Adipocyte (in vitro differentiated cells): ENCODE data around the gene ABHD4.
"Not testable (repeated sequence)": the region's sequence is repeated elsewhere in the genome, so short reads cannot be mapped to it uniquely, and the experiment has no call there.

Source experiments
- DNase-seq: peaks from one replicate; pipeline ENCODE4 v3.0.0-alpha.2; 2015; ENCODE audit warnings: low read depth
- H3K27me3 ChIP-seq: replicated peaks from 2 replicates; pipeline ENCODE4 v1.7.0; 2013; ENCODE audit warnings: mild to moderate bottlenecking, low read length, moderate library complexity; ENCODE audit not compliant: control insufficient read depth, insufficient read depth
- H3K36me3 ChIP-seq: 2 replicates; pipeline ENCODE4 v1.7.0; 2013; ENCODE audit warnings: low read length, mild to moderate bottlenecking, moderate library complexity; ENCODE audit not compliant: control insufficient read depth, insufficient read depth, severe bottlenecking
- H3K4me1 ChIP-seq: 2 replicates; pipeline ENCODE4 v1.7.0; 2013; ENCODE audit warnings: mild to moderate bottlenecking, low read length, moderate library complexity; ENCODE audit not compliant: control insufficient read depth, insufficient read depth
- H3K4me3 ChIP-seq: 2 replicates; pipeline ENCODE4 v1.7.0; 2013; ENCODE audit warnings: mild to moderate bottlenecking, low read length, moderate library complexity
- H3K9ac ChIP-seq: 2 replicates; pipeline ENCODE4 v1.7.0; 2013; ENCODE audit warnings: mild to moderate bottlenecking, low read length, moderate library complexity
- H3K9me3 ChIP-seq: 2 replicates; pipeline ENCODE4 v1.7.0; 2013; ENCODE audit warnings: mild to moderate bottlenecking, low read length, moderate library complexity; ENCODE audit not compliant: control insufficient read depth

ABHD4 gene

DNA sequence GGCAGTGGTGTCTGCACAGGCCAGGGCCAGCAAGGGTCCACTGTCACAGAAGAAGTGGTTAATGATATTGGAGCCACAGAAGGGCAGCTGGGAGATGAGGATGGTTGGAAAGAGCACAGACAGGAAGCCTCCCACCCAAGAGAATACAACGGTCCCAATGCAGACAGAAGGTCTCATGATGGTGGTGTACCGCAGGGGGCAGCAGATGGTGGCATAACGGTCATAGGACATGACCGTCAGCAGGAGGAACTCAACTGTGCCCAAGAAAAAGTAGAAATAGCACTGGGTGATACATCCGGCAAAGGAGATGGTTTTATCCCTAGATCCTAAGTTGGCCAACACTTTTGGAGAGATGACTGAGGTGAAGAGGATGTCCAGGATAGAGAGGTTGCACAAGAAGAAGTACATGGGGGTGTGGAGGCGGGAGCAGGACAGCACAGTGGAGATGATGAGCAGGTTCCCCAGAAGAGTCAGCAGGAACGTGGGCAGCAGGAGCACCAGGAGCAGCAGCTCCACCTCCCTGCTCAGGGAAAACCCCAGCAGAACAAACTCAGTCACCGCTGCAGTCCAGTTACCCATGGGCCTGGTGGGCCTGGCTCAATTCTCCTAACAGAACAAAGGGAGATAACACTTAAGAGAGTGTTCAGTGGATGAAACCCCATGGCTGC lies 36.3 kb downstream of the ABHD4 start:
- peaks cover 9% of the 10 kb centered on the region for H3K27me3 ChIP-seq
- no peak for DNase-seq
- no peak overlapping the region for H3K4me3 ChIP-seq
- no peak overlapping the region for H3K9ac ChIP-seq
- H3K4me1 ChIP-seq = peaks cover 9% of the 10 kb centered on the region
- no peaks in the 10 kb centered on the region for H3K9me3 ChIP-seq
- no peaks in the 10 kb centered on the region for H3K36me3 ChIP-seq

DNA sequence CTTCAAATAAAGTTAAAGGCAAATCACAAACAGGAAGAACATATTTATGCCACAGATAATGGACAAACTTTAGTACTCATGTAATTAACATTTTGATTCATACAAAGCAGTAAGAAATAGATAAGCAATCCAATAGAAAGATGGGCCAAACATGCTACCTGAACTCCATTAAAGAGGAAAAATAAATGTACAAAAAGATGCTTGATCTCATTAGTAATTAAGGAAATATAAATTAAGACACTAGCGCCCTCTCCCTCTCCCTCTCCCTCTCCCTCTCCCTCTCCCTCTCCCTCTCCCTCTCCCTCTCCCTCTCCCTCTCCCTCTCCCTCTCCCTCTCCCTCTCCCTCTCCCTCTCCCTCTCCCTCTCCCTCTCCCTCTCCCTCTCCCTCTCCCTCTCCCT lies 37.9 kb downstream of the ABHD4 start:
- not testable (repeated sequence) for H3K36me3 ChIP-seq, H3K4me3 ChIP-seq, DNase-seq, H3K27me3 ChIP-seq, H3K9ac ChIP-seq, H3K4me1 ChIP-seq, H3K9me3 ChIP-seq

DNA sequence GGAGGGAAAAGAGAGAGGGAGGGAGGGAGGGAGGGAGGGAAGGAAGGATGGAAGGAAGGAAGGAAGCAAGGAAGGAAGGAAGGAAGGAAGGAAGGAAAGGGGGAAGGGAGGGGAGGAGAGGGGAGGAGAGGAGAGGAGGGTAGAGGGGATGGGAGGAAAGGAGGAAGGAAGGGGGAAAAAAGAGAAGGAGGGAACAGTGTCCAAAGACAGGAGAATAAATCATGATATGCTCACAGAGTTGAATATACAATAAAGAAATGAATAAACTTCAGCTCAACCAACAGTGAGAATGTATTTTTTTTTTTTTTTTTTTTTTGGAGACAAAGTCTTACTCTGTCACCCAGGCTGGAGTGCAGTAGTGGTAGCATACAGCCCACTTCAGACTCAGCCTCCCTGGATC lies 42.1 kb downstream of the ABHD4 start:
- H3K27me3 ChIP-seq = no peaks in the 10 kb centered on the region
- no peaks in the 10 kb centered on the region for H3K4me1 ChIP-seq
- no peaks in the 10 kb centered on the region for H3K9me3 ChIP-seq
- no peak overlapping the region for H3K9ac ChIP-seq
- no peak overlapping the region for H3K4me3 ChIP-seq
- no peak for DNase-seq
- no peaks in the 10 kb centered on the region for H3K36me3 ChIP-seq

DNA sequence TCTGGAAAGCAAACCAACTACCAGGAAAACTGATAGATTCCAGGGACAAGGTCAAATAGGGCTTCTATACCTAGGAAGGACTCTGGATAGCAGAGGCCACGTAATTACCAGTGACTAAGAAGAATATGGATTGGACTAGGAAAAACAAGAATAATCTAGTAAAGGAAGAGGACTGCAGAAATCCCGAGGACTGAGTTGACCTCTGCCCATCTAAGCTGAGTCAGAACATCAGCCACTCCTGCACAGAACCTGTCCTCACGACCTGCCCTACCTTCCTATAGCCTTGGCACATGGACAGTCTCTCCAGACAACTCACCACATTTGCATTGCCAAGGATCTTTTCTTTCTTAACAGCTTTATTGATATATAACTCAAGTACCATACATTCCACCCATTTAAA lies 43.7 kb downstream of the ABHD4 start:
- no peaks in the 10 kb centered on the region for H3K9me3 ChIP-seq
- no peak overlapping the region for H3K9ac ChIP-seq
- H3K4me3 ChIP-seq = no peak overlapping the region
- no peaks in the 10 kb centered on the region for H3K27me3 ChIP-seq
- no peak for DNase-seq
- no peaks in the 10 kb centered on the region for H3K36me3 ChIP-seq
- H3K4me1 ChIP-seq = peaks cover 15% of the 10 kb centered on the region

DNA sequence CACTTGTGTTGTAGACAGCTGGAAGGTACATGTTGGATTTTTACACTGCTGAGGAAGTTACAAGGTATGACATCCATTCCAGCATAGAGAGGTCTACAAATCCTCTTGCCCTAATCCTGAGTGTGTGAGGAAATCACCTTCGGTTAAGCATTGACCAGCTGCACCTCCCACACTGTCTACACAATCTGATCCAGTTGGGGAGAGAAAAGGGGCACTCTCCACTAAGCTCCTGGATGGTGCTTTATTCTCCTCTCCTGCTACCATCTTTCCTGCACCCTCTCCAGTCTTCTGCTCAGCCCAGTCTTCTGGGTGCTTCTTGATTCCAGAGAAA lies 46.2 kb downstream of the ABHD4 start, which contains the start of gene OR6J1:
TSS of gene OR6J1 (minus strand) at position 48 of the 331 bp plus-strand sequence. CDS start 9,541 bp downstream, outside the sequence.
- no peaks in the 10 kb centered on the region for H3K27me3 ChIP-seq
- H3K4me3 ChIP-seq = no peak within 1 kb of the TSS
- no peaks in the 10 kb centered on the region for H3K36me3 ChIP-seq
- peaks cover 34% of the 10 kb centered on the region for H3K4me1 ChIP-seq
- no peak for DNase-seq
- no peak within 1 kb of the TSS for H3K9ac ChIP-seq
- no peaks in the 10 kb centered on the region for H3K9me3 ChIP-seq

DNA sequence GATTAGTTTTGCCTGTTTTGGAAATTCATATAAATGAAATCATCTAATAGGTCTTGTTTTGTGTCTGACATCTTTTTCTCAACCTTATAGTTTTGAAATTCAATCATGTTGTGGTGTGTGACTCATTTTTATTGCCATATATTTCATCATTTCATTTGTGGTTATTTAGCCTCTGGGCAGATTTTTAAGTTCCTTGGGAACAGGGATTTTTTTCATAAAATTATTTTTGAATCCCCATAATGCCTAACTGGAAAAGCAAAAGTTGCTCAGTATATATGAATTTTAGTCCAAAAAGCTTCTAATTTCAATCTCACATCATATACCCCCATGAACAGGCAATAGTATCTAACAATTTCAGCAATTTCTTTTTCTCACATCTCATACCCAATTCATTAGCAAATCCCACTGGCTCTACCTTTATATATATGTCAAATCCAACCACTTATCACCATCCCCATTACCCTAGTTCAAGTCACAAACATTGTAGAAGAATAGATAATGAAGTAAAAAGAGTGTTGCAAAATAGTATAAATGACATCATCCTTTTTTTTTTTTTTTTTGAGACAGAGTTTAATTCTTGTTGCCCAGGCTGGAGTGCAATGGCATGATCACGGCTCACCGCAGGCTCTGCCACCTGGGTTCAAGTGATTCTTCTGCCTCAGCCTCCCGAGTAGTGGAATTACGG lies 48.6 kb downstream of the ABHD4 start:
- Histone ChIP-seq H3K9ac (peak overlapping the region; percentile 85), H3K4me3 (peak overlapping the region; percentile 60), H3K4me1 (peaks cover 36% of the 10 kb centered on the region), H3K27me3 (no peaks in the 10 kb centered on the region), H3K9me3 (no peaks in the 10 kb centered on the region), H3K36me3 (no peaks in the 10 kb centered on the region)
- DNase-seq = peak; percentile 95

DNA sequence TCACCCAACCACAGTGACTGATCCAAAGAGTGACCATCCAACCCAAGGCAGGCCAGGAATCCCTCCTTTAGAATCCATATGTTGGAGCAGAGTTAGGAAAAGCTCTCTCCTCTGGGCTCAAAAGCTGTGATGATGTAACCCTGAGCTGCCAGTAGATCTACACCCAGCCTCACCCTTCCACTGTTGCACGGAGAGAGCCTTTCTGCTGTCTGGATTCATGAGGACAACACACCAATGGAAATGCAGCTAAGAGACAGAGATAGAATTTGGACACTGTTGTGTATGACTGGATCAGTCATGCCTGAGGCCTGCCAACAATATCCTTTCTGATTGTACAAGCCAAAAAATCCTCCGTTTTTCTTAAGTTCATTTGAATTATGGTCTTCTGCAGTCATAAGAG lies 50.4 kb downstream of the ABHD4 start:
- H3K4me1 ChIP-seq = peaks cover 36% of the 10 kb centered on the region
- DNase-seq = no peak
- H3K9me3 ChIP-seq = no peaks in the 10 kb centered on the region
- peak overlapping the region; percentile 48 for H3K9ac ChIP-seq
- H3K4me3 ChIP-seq = peak overlapping the region; percentile 7
- H3K36me3 ChIP-seq = no peaks in the 10 kb centered on the region
- H3K27me3 ChIP-seq = no peaks in the 10 kb centered on the region

DNA sequence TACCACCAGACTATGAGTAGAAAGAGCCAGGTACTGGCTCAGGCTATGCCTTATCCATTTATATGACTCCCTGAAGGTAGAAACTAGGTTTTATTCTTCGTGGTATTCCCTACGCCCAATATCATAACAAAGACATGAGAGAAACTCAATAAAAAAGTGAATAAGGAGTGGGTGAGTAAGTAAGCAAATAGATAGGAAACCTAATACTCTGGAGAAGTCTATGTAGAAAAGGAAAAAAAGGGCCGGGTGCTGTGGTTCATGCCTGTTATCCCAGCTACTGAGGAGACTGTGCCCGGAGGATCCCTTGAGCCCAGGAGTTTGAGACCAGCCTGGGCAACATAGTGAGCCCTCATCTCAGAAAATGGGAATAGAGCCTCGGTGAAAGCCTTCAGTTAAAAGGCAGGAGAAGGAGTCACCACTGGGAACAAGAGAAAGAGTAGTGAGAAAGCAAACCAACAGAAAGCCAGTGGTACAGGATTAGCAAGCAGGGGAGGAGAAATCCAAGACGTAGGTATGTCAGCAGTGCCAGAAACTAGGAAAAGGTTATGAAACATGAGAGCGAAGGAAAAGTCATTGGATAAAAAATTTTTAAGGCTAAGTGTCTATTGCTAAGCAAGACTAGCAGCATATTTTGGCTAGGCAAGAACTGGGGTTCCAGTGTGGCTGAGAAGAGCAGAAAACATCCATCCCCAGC lies 52.1 kb downstream of the ABHD4 start:
- Histone ChIP-seq H3K9ac (no peak overlapping the region), H3K27me3 (no peaks in the 10 kb centered on the region), H3K36me3 (no peaks in the 10 kb centered on the region), H3K9me3 (no peaks in the 10 kb centered on the region), H3K4me3 (no peak overlapping the region), H3K4me1 (peaks cover 36% of the 10 kb centered on the region)
- no peak for DNase-seq

DNA sequence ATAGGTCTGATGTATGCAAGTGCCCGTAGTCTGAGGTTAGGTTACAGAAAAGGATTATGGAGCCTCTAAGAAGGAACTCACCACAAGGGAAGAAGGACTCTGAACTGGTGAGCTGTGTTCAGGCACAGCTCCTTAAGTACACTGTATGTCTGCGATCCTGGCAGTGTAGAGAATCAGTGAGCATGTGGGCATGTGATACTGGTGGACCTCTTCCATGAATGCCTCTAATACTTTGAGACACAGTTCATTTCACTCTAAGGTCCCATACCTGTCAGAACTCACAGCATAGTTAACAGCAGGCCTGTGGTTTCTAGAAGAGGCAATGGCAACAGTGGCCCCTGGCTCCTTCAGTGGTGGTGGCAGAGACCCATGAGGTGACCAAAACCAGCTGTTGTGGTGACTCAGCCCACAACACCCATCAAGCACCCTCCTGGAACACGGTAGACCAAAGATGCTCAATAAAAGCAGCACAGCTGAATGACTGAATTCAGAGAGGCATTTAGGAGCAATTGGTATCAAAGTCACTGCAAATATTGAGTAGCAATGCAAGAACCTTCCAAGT lies 52.9 kb downstream of the ABHD4 start:
- no peak overlapping the region for H3K9ac ChIP-seq
- no peak overlapping the region for H3K4me3 ChIP-seq
- no peaks in the 10 kb centered on the region for H3K9me3 ChIP-seq
- no peaks in the 10 kb centered on the region for H3K27me3 ChIP-seq
- no peaks in the 10 kb centered on the region for H3K36me3 ChIP-seq
- H3K4me1 ChIP-seq = peaks cover 30% of the 10 kb centered on the region
- DNase-seq = no peak

DNA sequence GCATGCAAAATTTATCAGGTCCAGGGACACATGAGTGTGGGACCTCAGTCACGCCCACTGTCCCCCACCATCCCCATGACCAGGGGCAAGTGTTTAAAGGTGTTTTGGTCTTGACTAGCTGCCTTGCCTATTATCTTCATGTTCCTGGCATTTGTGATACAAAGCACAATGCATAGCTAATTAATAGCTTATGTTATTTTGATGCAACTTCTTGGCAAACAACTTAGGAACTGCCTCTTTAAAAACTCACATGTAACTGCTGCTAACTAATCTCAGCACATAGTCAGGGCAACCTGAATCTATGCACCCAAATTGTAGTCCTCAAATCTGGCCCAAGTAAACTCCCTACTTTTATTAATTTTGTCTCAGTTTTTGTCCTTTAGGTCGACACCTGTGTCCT lies 53.5 kb downstream of the ABHD4 start:
- H3K9ac ChIP-seq = no peak overlapping the region
- no peak overlapping the region for H3K4me3 ChIP-seq
- H3K4me1 ChIP-seq = peaks cover 30% of the 10 kb centered on the region
- peak; percentile 70 for DNase-seq
- no peaks in the 10 kb centered on the region for H3K36me3 ChIP-seq
- no peaks in the 10 kb centered on the region for H3K9me3 ChIP-seq
- no peaks in the 10 kb centered on the region for H3K27me3 ChIP-seq

DNA sequence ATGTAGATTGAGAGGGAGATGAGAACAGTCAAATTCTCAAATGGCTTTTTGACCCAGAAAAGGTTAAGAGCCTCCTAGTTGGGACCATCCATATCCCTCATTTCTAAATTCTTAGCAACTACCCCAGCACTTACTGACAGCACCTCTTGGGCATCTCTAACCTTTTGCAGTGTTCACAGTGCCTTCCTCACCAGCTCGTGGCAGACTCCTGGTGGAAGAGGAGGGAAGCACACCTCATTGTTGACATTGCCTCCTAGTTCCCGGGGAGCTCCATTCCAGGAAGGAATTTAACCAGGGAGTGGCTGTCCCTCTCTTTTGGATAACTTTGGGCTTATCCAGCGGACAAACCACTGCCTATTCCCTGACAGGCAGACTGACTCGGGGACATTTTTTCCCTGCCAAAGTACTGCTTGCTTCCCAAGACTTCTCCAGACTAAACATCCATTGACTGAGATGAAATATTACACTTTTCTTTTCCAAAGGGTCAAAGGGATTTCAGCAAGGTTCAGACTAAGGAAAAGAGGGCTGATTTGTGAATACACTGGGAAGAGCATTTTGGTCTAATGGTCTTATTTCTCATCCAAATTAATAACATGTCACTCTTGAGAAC lies 55.0 kb downstream of the ABHD4 start:
- peak; percentile 92 for DNase-seq
- H3K9me3 ChIP-seq = no peaks in the 10 kb centered on the region
- peaks cover 31% of the 10 kb centered on the region for H3K4me1 ChIP-seq
- peak overlapping the region; percentile 48 for H3K9ac ChIP-seq
- no peaks in the 10 kb centered on the region for H3K27me3 ChIP-seq
- H3K36me3 ChIP-seq = no peaks in the 10 kb centered on the region
- no peak overlapping the region for H3K4me3 ChIP-seq
